ENCODE results near the gene HMGB1.

The HMGB1 gene

DNA sequence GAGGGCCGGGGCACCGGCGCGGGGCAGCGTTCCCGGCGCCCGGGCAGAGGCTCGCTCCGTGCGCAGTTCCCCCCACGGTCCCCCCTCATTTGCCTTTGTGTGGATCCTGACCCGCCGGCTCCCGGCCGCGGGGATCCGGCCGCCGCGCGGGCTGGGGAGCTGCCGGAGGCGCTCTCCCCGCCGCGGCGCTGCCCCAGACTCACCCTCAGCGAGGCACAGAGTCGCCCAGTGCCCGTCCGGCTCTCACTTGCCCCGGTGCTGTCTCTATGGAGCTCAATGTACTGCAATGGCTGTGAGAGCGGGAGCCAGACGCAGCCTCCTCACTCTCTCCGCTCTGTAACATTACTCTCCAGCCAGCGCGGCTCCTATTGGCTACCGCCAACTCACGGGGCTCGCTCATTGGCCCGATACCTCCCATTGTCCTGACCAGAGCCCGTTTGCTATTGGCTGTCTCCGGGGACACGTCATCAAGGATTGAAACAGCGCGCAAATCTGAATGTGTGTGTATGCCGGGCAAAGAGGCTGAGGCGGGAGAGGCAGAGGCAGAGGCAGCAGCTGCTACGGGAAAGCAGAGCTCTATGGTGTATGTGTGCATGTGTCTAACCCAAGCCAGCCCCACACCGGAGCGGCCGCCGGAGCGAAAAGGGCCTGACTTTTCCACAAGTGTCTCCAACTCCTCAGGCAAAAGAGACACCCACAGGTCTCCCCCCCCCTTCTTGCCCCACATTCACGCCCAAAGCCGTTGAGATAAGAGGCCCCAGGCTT lies at the start of gene HMGB1:
HMGB1 (minus strand) TSS at position 344 of the 765 bp plus-strand sequence. CDS start 2,256 bp downstream, outside the sequence.
- peak; percentile 99 for DNase-seq (ENCODE audit: low spot score)

- DNase-seq (ENCODE audit: low spot score) = no peak
These were observed 45.2 kb upstream of the HMGB1 start for GRCh38 chr13:30510811-30511371.

DNA sequence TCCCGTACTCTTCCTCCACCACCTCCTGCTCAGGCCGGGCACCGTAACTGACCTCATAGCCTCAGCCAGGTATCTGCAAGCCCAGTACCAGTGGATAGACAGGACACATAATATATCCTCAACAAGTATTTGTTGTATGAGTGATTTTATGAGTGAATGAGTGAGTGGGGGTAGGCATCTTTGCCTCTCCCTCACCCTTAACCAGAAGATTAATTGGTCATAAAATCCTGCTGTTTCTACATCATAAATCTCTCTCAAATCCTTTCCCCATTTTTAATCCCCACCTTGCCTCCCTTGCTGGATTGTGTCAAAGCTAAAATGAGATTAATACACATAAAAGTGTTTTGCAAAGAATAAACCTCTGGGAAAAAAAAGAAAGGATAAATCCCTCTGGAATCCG lies 44.4 kb upstream of the HMGB1 start:
- no peak for DNase-seq (ENCODE audit: low spot score)

- no peak for DNase-seq (ENCODE audit: low spot score)
These were observed 43.7 kb upstream of the HMGB1 start for GRCh38 chr13:30509254-30510050.

GRCh38 chr13:30504081-30504480 lies 38.3 kb upstream of the HMGB1 start:
- DNase-seq (ENCODE audit: low spot score) = no peak

GRCh38 chr13:30502237-30502636 lies 36.5 kb upstream of the HMGB1 start:
- no peak for DNase-seq (ENCODE audit: low spot score)

DNA sequence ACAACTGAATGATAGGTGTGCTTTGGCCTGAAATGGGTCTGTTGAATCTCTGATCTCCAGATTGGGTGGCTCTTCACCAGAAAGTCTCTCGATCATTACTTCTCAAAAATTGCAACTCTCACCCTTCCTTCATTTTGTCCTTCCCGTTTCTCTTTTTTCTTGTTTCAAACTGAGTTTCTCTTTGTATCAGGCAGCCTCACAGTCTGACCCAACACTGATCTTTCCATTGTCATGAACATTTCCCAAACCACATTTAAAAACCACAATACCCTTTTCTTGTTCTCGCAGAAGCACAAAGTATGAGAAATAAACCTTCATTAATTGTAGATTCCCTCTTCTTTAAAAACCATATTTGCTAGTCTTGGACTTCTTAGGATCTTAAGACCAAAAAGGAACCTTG lies 33.6 kb upstream of the HMGB1 start:
- DNase-seq (ENCODE audit: low spot score) = no peak

DNA sequence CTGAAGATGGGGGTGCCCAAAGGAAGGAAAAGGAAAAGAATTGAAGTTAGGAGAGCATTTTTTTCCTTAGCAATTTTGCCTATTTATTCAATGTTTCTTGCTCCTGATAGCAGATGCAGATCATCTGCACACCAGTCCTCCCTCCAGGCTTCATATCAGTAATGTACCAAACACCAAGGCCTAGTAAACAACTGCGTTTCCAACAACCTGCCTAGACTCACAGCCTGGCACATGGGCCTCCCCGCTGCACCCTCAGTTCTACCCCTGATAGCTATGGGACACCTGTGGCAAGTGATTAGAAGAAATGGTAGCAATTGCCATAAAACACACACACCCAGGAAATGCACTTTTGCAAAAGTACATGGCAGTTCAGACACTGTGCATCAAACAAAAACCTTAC lies 30.4 kb upstream of the HMGB1 start:
- no peak for DNase-seq (ENCODE audit: low spot score)

GRCh38 chr13:30495746-30496145 lies 30.0 kb upstream of the HMGB1 start:
- DNase-seq (ENCODE audit: low spot score) = no peak

DNA sequence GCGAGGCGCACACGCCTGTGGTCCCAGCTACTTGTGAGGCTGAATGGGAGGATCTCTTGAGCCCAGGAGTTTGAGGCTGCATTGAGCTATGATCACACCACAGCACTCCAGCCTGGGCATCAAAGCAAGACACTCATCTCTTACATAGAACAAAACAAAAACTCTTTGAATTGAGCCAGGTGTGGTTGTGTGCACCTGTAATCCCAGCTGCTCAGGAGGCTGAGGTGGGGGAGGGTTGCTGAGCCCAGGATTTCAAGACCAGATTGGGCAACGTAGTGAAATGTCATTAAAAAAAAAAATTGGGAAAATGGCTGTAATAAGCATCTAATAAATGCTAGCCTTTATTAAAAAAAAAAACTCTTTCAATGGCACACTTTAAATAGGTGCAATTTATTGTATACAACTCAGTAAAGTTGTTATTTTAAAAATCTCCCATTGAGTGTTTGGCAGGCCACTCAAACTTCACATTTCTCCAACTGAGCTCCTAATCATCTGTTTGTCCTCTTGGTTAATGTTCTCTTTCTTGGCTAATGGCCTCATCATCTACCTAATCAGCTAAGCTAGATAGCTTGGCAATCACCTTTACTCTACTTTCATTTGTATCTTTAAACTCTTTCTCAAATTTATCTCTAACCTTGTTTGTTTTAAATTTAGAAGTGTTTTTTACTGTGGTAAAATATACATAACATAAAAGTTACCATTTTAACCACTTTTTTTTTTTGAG lies 28.1 kb upstream of the HMGB1 start:
- DNase-seq (ENCODE audit: low spot score) = no peak

GRCh38 chr13:30487075-30487470 lies 21.3 kb upstream of the HMGB1 start:
- DNase-seq (ENCODE audit: low spot score) = no peak

GRCh38 chr13:30486230-30487074 lies 20.7 kb upstream of the HMGB1 start:
- DNase-seq (ENCODE audit: low spot score) = no peak

DNA sequence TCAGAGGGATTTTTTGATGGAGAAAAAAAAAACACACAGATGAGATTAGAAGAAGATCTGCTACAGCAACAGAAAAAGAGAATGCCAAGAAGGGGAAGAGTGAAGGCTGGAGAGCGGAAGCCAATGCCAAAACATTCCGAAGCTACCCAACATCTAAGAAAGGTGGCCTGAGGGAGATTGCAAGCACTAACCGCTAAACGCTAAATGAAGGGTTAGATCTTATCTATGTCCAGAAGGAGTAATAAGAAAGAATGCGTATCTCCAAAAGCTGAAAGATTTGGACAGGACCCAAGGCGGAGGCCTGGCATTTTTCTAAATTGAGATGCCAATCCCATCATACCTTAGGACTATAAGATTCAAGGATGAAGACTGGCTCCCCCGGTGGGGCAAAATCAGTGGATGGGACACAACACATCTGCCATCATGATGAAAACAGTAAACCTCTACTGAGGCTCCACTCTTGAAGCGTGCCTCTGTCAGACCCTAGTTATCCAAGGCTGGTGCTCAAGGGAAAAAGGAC lies 15.6 kb upstream of the HMGB1 start:
- DNase-seq (ENCODE audit: low spot score) = no peak

DNA sequence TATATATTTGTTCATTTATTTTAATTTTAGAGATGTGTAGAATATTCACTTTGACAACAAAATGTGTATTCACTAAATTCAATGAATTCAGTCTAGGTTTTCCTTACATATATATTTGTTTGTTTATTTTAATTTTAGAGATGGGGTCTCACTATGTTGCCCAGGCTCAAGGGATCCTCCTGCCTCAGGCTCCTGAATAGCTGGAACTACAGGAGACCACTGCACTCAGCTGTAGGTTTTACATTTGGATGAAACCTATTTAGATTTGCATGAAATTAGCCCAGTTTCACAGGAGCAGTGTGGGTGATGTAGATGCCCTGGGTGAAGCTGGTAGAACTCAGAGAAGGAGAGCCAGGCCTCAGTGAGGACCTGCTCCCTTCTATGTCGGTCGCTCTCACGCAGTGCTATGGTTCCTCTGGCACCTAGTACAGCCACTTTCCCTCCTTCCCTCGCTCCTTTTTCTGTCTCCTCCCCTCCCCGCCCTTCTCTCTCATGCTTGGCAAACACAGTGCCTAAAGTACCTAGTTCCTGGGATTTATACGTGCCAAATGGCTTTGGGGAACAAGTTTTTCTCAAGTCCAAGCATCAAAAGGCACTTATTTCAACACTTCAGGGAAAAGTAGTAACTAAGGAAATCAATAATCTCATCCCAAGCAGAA lies 14.7 kb upstream of the HMGB1 start:
- no peak for DNase-seq (ENCODE audit: low spot score)

DNA sequence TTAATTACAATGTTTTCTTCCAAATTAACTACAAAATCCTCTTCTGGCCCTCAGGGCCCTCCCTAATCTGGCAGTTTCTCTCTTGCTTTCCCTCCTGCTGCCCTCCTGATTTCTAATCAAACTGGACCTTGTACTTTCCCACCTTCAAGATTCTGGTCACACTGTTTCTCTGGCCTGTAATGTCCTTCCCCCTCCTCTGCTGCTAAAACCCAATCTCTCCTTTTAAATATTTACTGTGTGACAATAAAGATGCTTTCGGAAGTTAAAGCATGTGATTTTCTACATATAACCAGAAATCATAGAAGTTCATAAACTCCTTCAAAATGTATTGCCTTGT lies 14.1 kb upstream of the HMGB1 start:
- no peak for DNase-seq (ENCODE audit: low spot score)

GRCh38 chr13:30479154-30479882 lies 13.6 kb upstream of the HMGB1 start:
- no peak for DNase-seq (ENCODE audit: low spot score)

- DNase-seq (ENCODE audit: low spot score) = no peak
These were observed 11.8 kb upstream of the HMGB1 start for GRCh38 chr13:30477346-30478195.

- no peak for DNase-seq (ENCODE audit: low spot score)
These were observed 7.9 kb upstream of the HMGB1 start for GRCh38 chr13:30473675-30474074.

DNA sequence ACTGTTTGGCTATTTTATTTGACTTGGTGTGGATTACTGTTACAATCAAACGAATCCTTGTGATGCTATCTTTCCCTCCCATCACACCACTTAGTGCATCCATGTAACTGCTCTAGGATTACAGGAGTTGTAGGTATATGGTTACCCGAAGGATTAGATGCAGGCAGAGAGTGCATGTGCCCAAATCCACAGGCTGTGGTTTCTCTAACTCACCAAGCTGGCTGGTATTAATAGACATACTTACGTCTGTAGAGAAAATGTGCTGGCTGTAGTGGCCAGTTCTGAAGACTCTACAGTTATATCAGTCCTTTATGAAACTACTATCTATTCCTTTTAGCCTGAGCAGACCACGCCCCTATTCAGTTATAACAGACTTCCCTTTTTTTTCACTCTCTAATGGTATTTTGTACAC lies 1.1 kb upstream of the HMGB1 start:
- DNase-seq (ENCODE audit: low spot score) = no peak

All from CD4-positive, alpha-beta T cell treated with Interleukin-2 at 100 ng/mL for 4 hours (primary cell).